HFF-Myc (cell line): ENCODE results near the gene RPL21.
A peak's percentile ranks its signal among the peaks of the same experiment; 100 is the strongest.
"Not testable (repeated sequence)": the region's sequence is repeated elsewhere in the genome, so short reads cannot be mapped to it uniquely, and the experiment has no call there.

Experiments used
- DNase-seq: peaks from one replicate; pipeline ENCODE4 v3.0.0-alpha.2; 2011; ENCODE audit warnings: low read depth; ENCODE audit errors: extremely low read depth
- H3K4me3 ChIP-seq: replicated peaks from 2 replicates; pipeline ENCODE4 v1.5.1; 2011; ENCODE audit warnings: low read depth, mild to moderate bottlenecking, control low read depth, low read length
- CTCF ChIP-seq: IDR thresholded peaks from 2 replicates; pipeline ENCODE4 v1.5.1; 2012; ENCODE audit warnings: mild to moderate bottlenecking, low read depth, low read length, control low read depth; ENCODE audit errors: missing control alignments

RPL21 gene

DNA sequence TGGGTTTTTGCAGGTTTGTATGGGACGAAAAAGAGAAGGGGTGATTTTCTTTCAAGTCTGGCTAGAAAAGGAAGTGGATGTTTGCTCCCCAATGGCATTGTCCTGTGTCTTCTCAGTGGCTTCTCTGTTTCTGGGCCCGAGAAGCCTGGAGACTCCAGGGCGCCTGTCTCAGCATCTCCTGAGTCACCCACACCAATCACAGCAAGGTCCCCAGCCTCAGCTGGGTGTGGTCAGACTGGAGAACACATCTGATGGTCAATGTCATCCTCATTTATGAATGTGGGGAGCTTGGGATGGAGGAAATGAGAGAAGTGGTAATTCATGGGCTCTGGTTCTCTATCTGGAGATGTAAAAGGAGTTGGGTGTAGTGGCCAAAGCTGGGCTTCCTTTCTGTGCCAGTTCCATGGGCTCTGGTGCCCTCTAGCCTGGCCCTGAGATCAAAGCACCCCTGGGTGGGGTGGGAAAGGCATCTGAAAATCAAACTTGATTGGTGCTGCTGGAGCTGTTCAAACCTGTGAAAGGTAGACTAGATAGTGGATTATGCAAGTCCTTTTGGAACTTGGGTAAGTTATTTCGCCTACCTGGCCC lies 32.6 kb downstream of the RPL21 start:
- peak; percentile 44 for TF ChIP-seq CTCF
- no peak overlapping the region for H3K4me3 ChIP-seq
- no peak for DNase-seq

GRCh38 chr13:27288392-27288791 lies 37.0 kb downstream of the RPL21 start:
- DNase-seq, result no peak
- no peak overlapping the region for H3K4me3 ChIP-seq
- no peak for TF ChIP-seq CTCF

GRCh38 chr13:27289011-27289665 lies 37.8 kb downstream of the RPL21 start:
- no peak for TF ChIP-seq CTCF
- DNase-seq, result no peak
- H3K4me3 ChIP-seq, result no peak overlapping the region

DNA sequence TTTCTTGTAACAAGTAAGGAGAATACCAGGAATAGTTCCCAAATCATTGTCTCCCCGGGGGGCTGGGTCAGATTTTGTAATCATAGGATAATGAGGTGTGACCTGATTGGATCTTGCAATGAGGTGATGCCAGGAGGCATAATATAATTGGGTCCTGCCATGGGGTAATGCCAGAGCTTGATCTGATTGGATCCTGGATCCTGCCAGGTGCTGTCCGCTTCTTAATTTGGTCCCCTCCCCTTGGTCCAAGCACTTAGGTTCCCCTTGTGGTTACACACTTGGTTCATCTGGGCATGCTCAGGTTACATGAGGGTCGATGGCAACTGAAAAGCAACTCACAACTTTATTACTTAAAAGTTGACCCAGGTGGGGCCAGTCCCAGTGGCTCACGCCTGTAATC lies 39.4 kb downstream of the RPL21 start:
- DNase-seq, result no peak
- no peak overlapping the region for H3K4me3 ChIP-seq
- TF ChIP-seq CTCF, result no peak

- not testable (repeated sequence) for DNase-seq, H3K4me3 ChIP-seq
These were observed 40.6 kb downstream of the RPL21 start for GRCh38 chr13:27291967-27292366.

DNA sequence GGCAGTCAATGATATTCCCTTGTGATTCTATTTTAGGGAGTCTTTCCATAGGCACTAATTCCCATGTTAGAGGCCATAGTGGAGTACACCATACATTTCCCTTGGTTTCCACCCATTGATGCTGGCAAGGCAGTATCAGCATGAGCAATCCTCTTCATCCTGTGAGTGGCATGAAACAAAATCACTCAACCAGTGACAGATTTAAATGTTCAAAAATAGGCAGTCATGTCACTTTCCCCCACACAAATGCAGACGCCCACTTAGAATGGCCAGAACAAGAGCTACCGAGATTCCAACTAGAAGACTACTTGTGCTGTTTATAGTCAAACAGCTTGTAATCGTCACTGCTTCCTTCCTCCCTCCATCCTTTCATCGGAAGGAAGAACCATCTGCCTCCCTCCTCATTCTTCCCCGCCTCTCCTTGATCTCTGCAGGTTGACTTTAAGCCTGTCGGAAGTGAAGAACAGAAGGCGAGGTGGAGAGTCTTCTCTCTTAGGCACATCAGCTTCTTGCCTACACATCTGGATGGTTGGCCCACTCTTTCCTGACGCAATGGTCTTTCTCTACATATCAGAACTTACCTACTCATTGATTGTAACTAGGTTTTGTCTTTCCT lies 41.8 kb downstream of the RPL21 start:
- no peak overlapping the region for H3K4me3 ChIP-seq
- no peak for TF ChIP-seq CTCF
- DNase-seq, result no peak

DNA sequence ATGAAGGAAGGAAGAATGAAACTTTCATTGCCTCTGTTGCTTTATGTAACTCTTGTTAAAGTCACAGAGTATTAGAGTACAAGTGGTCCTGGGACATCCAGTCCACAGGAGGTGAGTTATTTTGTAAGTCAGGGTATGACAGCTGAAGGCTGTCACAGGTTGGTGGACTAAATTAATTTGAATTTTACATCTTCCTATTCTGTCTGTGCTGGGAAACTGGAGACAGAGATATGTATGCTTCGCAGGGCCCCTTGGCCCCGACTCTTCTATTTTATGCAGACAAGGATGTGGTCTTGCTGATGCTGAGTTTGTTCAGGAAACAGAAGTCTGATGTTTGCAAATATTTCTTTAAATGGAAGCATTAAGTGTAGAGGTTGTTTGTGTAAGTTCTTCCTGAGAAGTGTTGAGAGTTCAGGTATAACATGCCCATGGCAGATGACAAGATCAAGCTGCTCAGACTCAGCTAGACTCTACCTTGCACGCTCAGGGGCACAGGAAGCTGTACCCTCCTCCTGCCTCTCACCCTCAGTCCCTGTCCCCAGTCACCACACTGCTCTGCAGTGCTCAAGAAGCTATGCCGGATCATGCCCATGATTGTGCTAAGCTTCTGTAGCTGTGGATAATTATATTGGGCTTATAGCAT lies 42.6 kb downstream of the RPL21 start:
- H3K4me3 ChIP-seq, result no peak overlapping the region
- no peak for DNase-seq
- TF ChIP-seq CTCF, result no peak
